ENCODE data around the gene FBXO31.

GRCh38 chr16:87420026-87421002, 36.7 kb upstream of the FBXO31 start:
- TF ChIP-seq CTCF (IDR thresholded peaks at IDR 0.05; ENCODE audit: control extremely low read depth in 1 of 3, insufficient read depth in 1 of 3, low read depth in 1 of 3, low read length in 3 of 3) (peak; percentile 43 to 63 (median 63)), RAD21 (IDR thresholded peaks at IDR 0.05 in 1 of 2, conservative IDR thresholded peaks at IDR 0.05 in 1 of 2; ENCODE audit: low read depth in 2 of 2, low read length in 2 of 2) (0 out of 4 replicates have a peak, but pooled peaks of 1 of the 2 experiments have one; percentile 1), POLR2A (IDR thresholded peaks at IDR 0.05; ENCODE audit: control extremely low read depth in 1 of 2, low read depth in 2 of 2, low read length in 2 of 2) (no peak)

Measured in H1 (cell line).